ENCODE measurements around the gene TF. TPM values are rescaled to one million over a fixed set of nuclear protein-coding genes. Genes with fewer than 3 reads are reported as not detected.

Gene TF
- total RNA-seq, 1 donor from 2014 or later, result 2.3 TPM

- H3K27ac Mint-ChIP-seq (ENCODE audit: unreplicated experiment), result no peak overlapping the region
- no peak for TF ChIP-seq CTCF (IDR thresholded peaks at IDR 0.05; ENCODE audit: partially characterized antibody, unreplicated experiment)
Measured at GRCh38 chr3:133757701-133758567, 11.7 kb downstream of the TF start.

GRCh38 chr3:133758568-133758928 lies 12.4 kb downstream of the TF start:
- no peak overlapping the region for H3K4me3 Mint-ChIP-seq (ENCODE audit: unreplicated experiment)
- no peak for TF ChIP-seq CTCF (IDR thresholded peaks at IDR 0.05; ENCODE audit: partially characterized antibody, unreplicated experiment)
- H3K27ac Mint-ChIP-seq (ENCODE audit: unreplicated experiment), result no peak overlapping the region
- no peaks in the 10 kb centered on the region for H3K4me1 Mint-ChIP-seq (ENCODE audit: low read depth, unreplicated experiment)
- H3K36me3 Mint-ChIP-seq (ENCODE audit: unreplicated experiment), result no peaks in the 10 kb centered on the region
- H3K27me3 Mint-ChIP-seq (ENCODE audit: unreplicated experiment), result peaks cover 2% of the 10 kb centered on the region
- no peak for DNase-seq
- H3K9me3 Mint-ChIP-seq (ENCODE audit: unreplicated experiment), result no peaks in the 10 kb centered on the region

More at GRCh38 chr3:133757701-133758567, 11.7 kb downstream of the TF start:
- H3K4me1 Mint-ChIP-seq (ENCODE audit: low read depth, unreplicated experiment), result no peaks in the 10 kb centered on the region
- H3K27me3 Mint-ChIP-seq (ENCODE audit: unreplicated experiment), result peaks cover 2% of the 10 kb centered on the region
- no peaks in the 10 kb centered on the region for H3K36me3 Mint-ChIP-seq (ENCODE audit: unreplicated experiment)
- H3K4me3 Mint-ChIP-seq (ENCODE audit: unreplicated experiment), result no peak overlapping the region
- no peaks in the 10 kb centered on the region for H3K9me3 Mint-ChIP-seq (ENCODE audit: unreplicated experiment)
- DNase-seq, result no peak

- H3K27ac Mint-ChIP-seq (ENCODE audit: unreplicated experiment), result no peak overlapping the region
- peaks cover 2% of the 10 kb centered on the region for H3K27me3 Mint-ChIP-seq (ENCODE audit: unreplicated experiment)
- H3K36me3 Mint-ChIP-seq (ENCODE audit: unreplicated experiment), result no peaks in the 10 kb centered on the region
- H3K9me3 Mint-ChIP-seq (ENCODE audit: unreplicated experiment), result no peaks in the 10 kb centered on the region
- H3K4me1 Mint-ChIP-seq (ENCODE audit: low read depth, unreplicated experiment), result no peaks in the 10 kb centered on the region
- no peak overlapping the region for H3K4me3 Mint-ChIP-seq (ENCODE audit: unreplicated experiment)
- TF ChIP-seq CTCF (IDR thresholded peaks at IDR 0.05; ENCODE audit: partially characterized antibody, unreplicated experiment), result no peak
- DNase-seq, result no peak
Measured at GRCh38 chr3:133758964-133759739, 13.0 kb downstream of the TF start.

GRCh38 chr3:133759740-133760305 lies 13.6 kb downstream of the TF start:
- H3K9me3 Mint-ChIP-seq (ENCODE audit: unreplicated experiment), result no peaks in the 10 kb centered on the region
- no peak for DNase-seq
- no peak overlapping the region for H3K27ac Mint-ChIP-seq (ENCODE audit: unreplicated experiment)
- H3K4me1 Mint-ChIP-seq (ENCODE audit: low read depth, unreplicated experiment), result no peaks in the 10 kb centered on the region
- no peaks in the 10 kb centered on the region for H3K36me3 Mint-ChIP-seq (ENCODE audit: unreplicated experiment)
- TF ChIP-seq CTCF (IDR thresholded peaks at IDR 0.05; ENCODE audit: partially characterized antibody, unreplicated experiment), result no peak
- H3K4me3 Mint-ChIP-seq (ENCODE audit: unreplicated experiment), result no peak overlapping the region
- no peaks in the 10 kb centered on the region for H3K27me3 Mint-ChIP-seq (ENCODE audit: unreplicated experiment)

Measured in glutamatergic neuron (in vitro differentiated cells).